Heart right ventricle (tissue), 16 donors: ENCODE measurements around the gene ZMYM2. TPM values are rescaled to one million over a fixed set of nuclear protein-coding genes. Genes with fewer than 3 reads are reported as not detected.

Source experiments
- ATAC-seq, 8 donors: fragments of 200-7000 bp; cut with Tn5 transposase; one replicate each; pipeline ENCODE4 v1.9.1; 2020; ENCODE audit warnings: mild to moderate bottlenecking in 8 of 8, moderate library complexity in 8 of 8, moderate number of reproducible peaks in 1 of 8
- DNase-seq, 2 donors: peaks; one replicate each; pipeline ENCODE4 v3.0.0-alpha.2; 2020
- H3K27ac ChIP-seq, 10 donors: fragments of 200-600 bp; sonication (generic) in 2 of 10; one replicate each; pipeline versions ENCODE4 v1.5.0 to v1.8.0; 2020 to 2022; ENCODE audit warnings: mild to moderate bottlenecking in 3 of 10
- H3K27me3 ChIP-seq, 7 donors: fragments of 200-600 bp; one replicate each; pipeline ENCODE4 v1.8.0; 2021 to 2022; ENCODE audit warnings: mild to moderate bottlenecking in 2 of 7
- H3K36me3 ChIP-seq, 9 donors: fragments of 200-600 bp; sonication (generic) in 1 of 9; one replicate each; pipeline versions ENCODE4 v1.5.0 to v1.8.0; 2020 to 2022; ENCODE audit warnings: mild to moderate bottlenecking in 2 of 9
- H3K4me1 ChIP-seq, 9 donors: fragments of 200-600 bp; sonication (generic) in 1 of 9; one replicate each; pipeline versions ENCODE4 v1.5.0 to v1.8.0; 2020 to 2022; ENCODE audit warnings: mild to moderate bottlenecking in 4 of 9
- H3K4me3 ChIP-seq, 10 donors: fragments of 200-600 bp; sonication (generic) in 2 of 10; one replicate each; pipeline versions ENCODE4 v1.5.0 to v1.8.0; 2020 to 2022; ENCODE audit warnings: mild to moderate bottlenecking in 7 of 10, moderate library complexity in 2 of 10
- H3K9me3 ChIP-seq, 11 donors: fragments of 200-600 bp in 10 of 11; sonication (generic) in 2 of 11; one replicate each; pipeline versions ENCODE4 v1.5.0 to v1.8.0; 2013 to 2022; ENCODE audit warnings: mild to moderate bottlenecking in 2 of 11, control low read depth in 1 of 11, moderate library complexity in 1 of 11
- CTCF ChIP-seq, 9 donors: fragments of 200-600 bp; sonication (generic) in 2 of 9; IDR thresholded peaks; one replicate each; pipeline versions ENCODE4 v1.5.0 to v1.8.0; 2021 to 2022; ENCODE audit warnings: antibody characterized with exemption in 9 of 9, mild to moderate bottlenecking in 5 of 9, moderate library complexity in 1 of 9
- WGBS, 2 donors: extraction: QIAGEN DNeasy Blood & Tissue Kit; methylation state at CpG; one replicate each; pipeline ENCODE4 v1.1.7; 2013; ENCODE audit warnings: inconsistent platforms in 1 of 2; 5-methylcytosine and 5-hydroxymethylcytosine counted together
- intact Hi-C, 10 donors: fragments of 100-400 bp; cut with DNase I; formaldehyde crosslinking; loops; one replicate each; pipeline versions ENCODE4 v1.11.1 to v1.14.2; 2022
- polyA plus RNA-seq, 2 donors: library from polyadenylated mRNA; stranded (reverse); fragments of 200-250 nt; gene quantifications; one replicate each; pipeline ENCODE4 v1.2.3, GENCODE V29; 2013
- total RNA-seq, 10 donors: library from RNA; stranded (reverse); fragmentation: NEBNext Ultra II Directional in 3 of 10; extraction: Animal tissue kit (Norgen Biotek cat#: 25700) in 3 of 10; gene quantifications; one replicate each; pipeline versions ENCODE4 v1.2.1 to v1.2.4, GENCODE V29; 2021 to 2023
- donor health status: Arrhythmogenic right ventricular cardiomyopathy.
- donor health status: ischemic (EF 13 %, LVEDD 7.1; RV severe dilation, severe dysfunction).
- donor health status: healthy with polysubstance abuse.
- donor health status: DM: no; HTN: yes; CAD: no.
- donor health status: DM: no; HTN: no; CAD: no.
- donor health status: ischemic (EF 25% LVEDD 6.9; RV normal size, moderate dysfunction).
- donor health status: ischemic (EF 25% LVEDD 5.7; RV mildly dilated, moderate dysfunction).
- donor health status: healthy.
- donor health status: DM: yes; HTN: yes; CAD: no.
- donor health status: Ischemic cardiomyopathy.
- donor health status: ischemic (EF 35%, LVEDD 5.7; RV mildly dilated, moderate dysfunction).
- donor health status: nonischemic (EF 11% LVEDD 7.7; RV severe dilation, severe dysfunction).
- donor health status: DM: yes; HTN: yes; CAD: no.
- donor health status: PGD.
- donor health status: ischemic (EF 29% LVEDD 5.4; RV normal size, mild dysfunction).
- donor health status: nonischemic (EF 23%, LVEDD 6.1; RV moderate dilation, normal function).

ZMYM2 gene
- total and polyA plus RNA-seq, 12 donors, result 9.2 to 68.5 (median 49.9) TPM

- Histone ChIP-seq H3K4me1 (peaks cover 0 to 6% (median 0%) of the 10 kb centered on the region in 9 donors), H3K27ac (no peak overlapping the region), H3K4me3 (no peak overlapping the region), H3K27me3 (peaks cover 0 to 37% (median 29%) of the 10 kb centered on the region in 7 donors), H3K9me3 (no peaks in the 10 kb centered on the region), H3K36me3 (no peaks in the 10 kb centered on the region)
- DNase-seq (no peak), ATAC-seq (no peak)
- 53 to 57% methylated on average over 9 of the region's 9 CpGs for WGBS, 2 donors
- intact Hi-C loops, result loop anchor here in 3 of 10 donors (10.0 kb wide), 1 partner anchor 65 kb away; the partner anchor contains the start of gene GJA3 (in 3 of the 3)
- no peak for TF ChIP-seq CTCF (IDR thresholded peaks at IDR 0.05)
These were observed 140.8 kb downstream of the ZMYM2 start for GRCh38 chr13:20099319-20099718.

- no peaks in the 10 kb centered on the region for H3K36me3 ChIP-seq
- WGBS, 2 donors, result 42 to 53% methylated on average over 8 of the region's 8 CpGs
- no peak overlapping the region for H3K27ac ChIP-seq
- H3K4me3 ChIP-seq, result no peak overlapping the region
- intact Hi-C loops, result no loop called here
- no peaks in the 10 kb centered on the region for H3K9me3 ChIP-seq
- TF ChIP-seq CTCF (IDR thresholded peaks at IDR 0.05), result no peak
- no peak for DNase-seq
- peak in 3 of 8 donors; percentile 47 to 53 (median 51) for ATAC-seq
- peaks cover 0 to 9% (median 3%) of the 10 kb centered on the region in 9 donors for H3K4me1 ChIP-seq
- peaks cover 0 to 41% (median 35%) of the 10 kb centered on the region in 7 donors for H3K27me3 ChIP-seq
These were observed 143.2 kb downstream of the ZMYM2 start for GRCh38 chr13:20101467-20102316.

DNA sequence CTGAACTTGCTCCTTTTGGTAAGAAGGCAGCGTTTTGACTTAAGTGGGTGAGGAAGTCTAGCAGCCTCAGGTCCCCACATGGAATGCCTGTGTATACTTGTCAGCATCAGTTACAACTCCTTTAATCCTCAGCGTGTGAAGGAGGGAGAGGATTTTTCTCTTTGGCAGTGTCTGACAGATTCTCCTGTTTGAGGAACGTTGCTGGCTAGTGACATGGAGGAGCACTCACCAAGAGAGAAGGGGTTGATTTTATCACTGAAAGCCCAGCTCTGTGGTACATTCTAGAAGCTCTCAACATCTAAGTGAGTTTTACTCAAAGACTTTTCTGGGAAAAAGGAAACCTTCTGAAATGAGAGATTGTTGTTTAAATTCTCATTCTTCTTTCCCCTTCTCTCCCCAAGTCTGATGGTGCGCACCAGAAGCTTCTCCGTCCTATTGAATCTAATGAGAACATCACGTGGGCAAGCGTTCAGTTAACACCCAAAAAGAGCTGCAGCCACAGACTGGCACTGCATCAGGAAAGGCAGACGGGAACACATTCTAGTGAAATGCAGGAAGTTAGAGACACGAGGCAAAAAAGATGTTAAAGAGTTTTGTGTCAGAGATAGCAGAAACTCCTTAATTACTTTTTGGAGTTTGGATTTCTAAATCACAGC, 144.1 kb downstream of the ZMYM2 start:
- no peak overlapping the region for H3K4me3 ChIP-seq
- DNase-seq, result no peak
- no peak for TF ChIP-seq CTCF (IDR thresholded peaks at IDR 0.05)
- intact Hi-C loops, result no loop called here
- no peak overlapping the region for H3K27ac ChIP-seq
- H3K27me3 ChIP-seq, result peaks cover 0 to 41% (median 35%) of the 10 kb centered on the region in 7 donors
- peaks cover 0 to 11% (median 5%) of the 10 kb centered on the region in 9 donors for H3K4me1 ChIP-seq
- ATAC-seq, result no peak
- no peaks in the 10 kb centered on the region for H3K36me3 ChIP-seq
- no peaks in the 10 kb centered on the region for H3K9me3 ChIP-seq
- WGBS, 2 donors, result 51 to 58% methylated on average over 9 of the region's 9 CpGs

DNA sequence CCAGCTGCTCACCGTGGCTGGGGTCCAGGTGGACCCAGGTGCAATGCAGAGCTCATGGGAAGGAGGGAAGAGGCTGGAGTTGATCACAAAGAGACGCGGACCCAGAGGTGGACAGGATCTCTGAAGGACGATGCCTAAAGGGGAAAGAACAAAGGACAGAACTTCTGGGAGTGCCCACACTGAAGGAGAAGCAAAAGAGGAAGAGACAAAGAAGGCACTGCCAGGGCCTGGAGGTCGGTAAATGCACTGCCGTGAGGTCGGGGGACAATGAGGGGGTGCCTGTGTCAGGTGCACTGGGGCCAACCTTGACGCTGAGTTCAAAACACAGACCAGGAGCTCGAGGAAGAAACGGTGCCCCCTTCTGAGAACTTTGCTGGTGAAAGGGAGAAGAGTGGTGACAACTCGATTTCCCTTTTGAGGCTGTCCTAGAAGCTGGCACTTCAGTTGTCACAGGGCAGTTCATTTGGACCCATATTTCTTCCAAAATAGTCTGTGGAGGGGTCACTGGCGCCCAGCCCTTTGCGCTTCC, 146.7 kb downstream of the ZMYM2 start:
- DNase-seq (no peak), ATAC-seq (no peak)
- Histone ChIP-seq H3K27me3 (peaks cover 0 to 36% (median 14%) of the 10 kb centered on the region in 7 donors), H3K9me3 (no peaks in the 10 kb centered on the region), H3K4me1 (peaks cover 0 to 11% (median 5%) of the 10 kb centered on the region in 9 donors), H3K4me3 (no peak overlapping the region), H3K36me3 (no peaks in the 10 kb centered on the region), H3K27ac (no peak overlapping the region)
- WGBS, 2 donors, result 85 to 88% methylated on average over 13 of the region's 13 CpGs
- intact Hi-C loops, result no loop called here
- no peak for TF ChIP-seq CTCF (IDR thresholded peaks at IDR 0.05)
